Activated B cell treated with CpG ODN at 0.5 μM for 24 hours (primary cell): ENCODE results near the gene MUC2. TPM values are rescaled to one million over a fixed set of nuclear protein-coding genes. Genes with fewer than 3 reads are reported as not detected.
"Not testable (repeated sequence)": the region's sequence is repeated elsewhere in the genome, so short reads cannot be mapped to it uniquely, and the experiment has no call there.

Source experiments
- ATAC-seq: fragments of 200-7000 bp; cut with Tn5 transposase; one replicate; pipeline ENCODE4 v1.10.0; 2021; ENCODE audit warnings: low read depth, mild to moderate bottlenecking, moderate library complexity
- CTCF ChIA-PET: fragments of 350-600 bp; sonication (Branson Sonifier 250); formaldehyde crosslinking; loops from one replicate; lab custom pipeline; 2021; ENCODE audit warnings: antibody characterized with exemption; lab: Charles Lee
- POLR2A ChIA-PET: fragments of 350-600 bp; sonication (Branson Sonifier 250); formaldehyde crosslinking; loops from one replicate; lab custom pipeline; 2021; ENCODE audit warnings: antibody characterized with exemption; lab: Charles Lee
- DNase-seq: peaks from one replicate; pipeline ENCODE4 v3.0.0; 2022
- H3K27ac Mint-ChIP-seq: one replicate; pipeline ENCODE4 v1.8.0; 2020; ENCODE audit warnings: mixed read lengths
- H3K27me3 Mint-ChIP-seq: one replicate; pipeline ENCODE4 v1.8.0; 2021; ENCODE audit warnings: mixed read lengths
- H3K36me3 Mint-ChIP-seq: one replicate; pipeline ENCODE4 v1.8.0; 2021; ENCODE audit warnings: low read depth, mixed read lengths
- H3K4me1 Mint-ChIP-seq: one replicate; pipeline ENCODE4 v1.8.0; 2021; ENCODE audit warnings: mixed read lengths
- H3K4me3 Mint-ChIP-seq: one replicate; pipeline ENCODE4 v1.8.0; 2020; ENCODE audit warnings: mild to moderate bottlenecking, mixed read lengths
- H3K9me3 Mint-ChIP-seq: one replicate; pipeline ENCODE4 v1.8.0; 2020; ENCODE audit warnings: mixed read lengths
- CTCF ChIP-seq: fragments of 200-600 bp; IDR thresholded peaks from one replicate; pipeline ENCODE4 v1.8.0; 2022; ENCODE audit warnings: antibody characterized with exemption, mild to moderate bottlenecking
- intact Hi-C: fragments of 100-400 bp; cut with micrococcal nuclease; formaldehyde crosslinking; loops from one replicate; pipeline ENCODE4 v1.15.1; 2024
- total RNA-seq: library from RNA; stranded (reverse); gene quantifications from 2 replicates; pipeline ENCODE4 v1.2.3, GENCODE V29; 2022

The MUC2 gene
- total RNA-seq, 1 donor from 2014 or later: not detected

- H3K4me3 Mint-ChIP-seq: no peak overlapping the region
- TF ChIP-seq CTCF: no peak
- ATAC-seq: no peak
- no peak for DNase-seq
- H3K27me3 Mint-ChIP-seq: peaks cover 3% of the 10 kb centered on the region
- no peaks in the 10 kb centered on the region for H3K9me3 Mint-ChIP-seq
- H3K27ac Mint-ChIP-seq: no peak overlapping the region
- intact Hi-C loops: loop anchor here (1.0 kb wide), 1 partner anchor 402 kb away; no protein-coding TSS in a partner anchor
- H3K4me1 Mint-ChIP-seq: no peaks in the 10 kb centered on the region
- ChIA-PET POLR2A (no interaction called here), CTCF (no interaction called here)
- H3K36me3 Mint-ChIP-seq: no peaks in the 10 kb centered on the region
Measured at GRCh38 chr11:1113405-1114201, 38.9 kb downstream of the MUC2 start.

DNA sequence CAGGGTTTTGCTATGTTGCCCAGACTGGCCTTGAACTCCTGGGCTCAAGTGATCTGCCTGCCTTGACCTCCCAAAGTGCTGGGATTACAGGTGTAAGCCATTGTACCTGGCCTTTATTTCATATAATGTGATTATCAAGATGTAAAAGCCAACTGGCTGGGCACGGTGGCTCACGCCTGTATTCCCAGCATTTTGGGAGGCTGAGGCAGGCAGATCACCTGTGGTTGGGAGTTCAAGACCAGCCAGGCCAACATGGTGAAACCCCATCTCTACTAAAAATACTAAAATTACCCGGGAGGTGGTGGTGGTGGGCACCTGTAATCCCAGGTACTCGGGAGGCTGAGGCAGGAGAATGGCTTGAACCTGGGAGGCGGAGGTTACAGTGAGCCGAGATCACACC lies 40.6 kb downstream of the MUC2 start:
- CTCF ChIA-PET: interaction anchor here (1.2 kb wide), 1 partner anchor 459 kb away, joined by 4 read pairs; no protein-coding TSS in a partner anchor
- ATAC-seq, H3K4me1 Mint-ChIP-seq, H3K9me3 Mint-ChIP-seq, H3K36me3 Mint-ChIP-seq, H3K27me3 Mint-ChIP-seq, H3K4me3 Mint-ChIP-seq, intact Hi-C loops, H3K27ac Mint-ChIP-seq, POLR2A ChIA-PET, DNase-seq: not testable (repeated sequence)

GRCh38 chr11:1116104-1116503 lies 41.4 kb downstream of the MUC2 start:
- H3K27me3 Mint-ChIP-seq: peaks cover 8% of the 10 kb centered on the region
- no peak for DNase-seq

DNA sequence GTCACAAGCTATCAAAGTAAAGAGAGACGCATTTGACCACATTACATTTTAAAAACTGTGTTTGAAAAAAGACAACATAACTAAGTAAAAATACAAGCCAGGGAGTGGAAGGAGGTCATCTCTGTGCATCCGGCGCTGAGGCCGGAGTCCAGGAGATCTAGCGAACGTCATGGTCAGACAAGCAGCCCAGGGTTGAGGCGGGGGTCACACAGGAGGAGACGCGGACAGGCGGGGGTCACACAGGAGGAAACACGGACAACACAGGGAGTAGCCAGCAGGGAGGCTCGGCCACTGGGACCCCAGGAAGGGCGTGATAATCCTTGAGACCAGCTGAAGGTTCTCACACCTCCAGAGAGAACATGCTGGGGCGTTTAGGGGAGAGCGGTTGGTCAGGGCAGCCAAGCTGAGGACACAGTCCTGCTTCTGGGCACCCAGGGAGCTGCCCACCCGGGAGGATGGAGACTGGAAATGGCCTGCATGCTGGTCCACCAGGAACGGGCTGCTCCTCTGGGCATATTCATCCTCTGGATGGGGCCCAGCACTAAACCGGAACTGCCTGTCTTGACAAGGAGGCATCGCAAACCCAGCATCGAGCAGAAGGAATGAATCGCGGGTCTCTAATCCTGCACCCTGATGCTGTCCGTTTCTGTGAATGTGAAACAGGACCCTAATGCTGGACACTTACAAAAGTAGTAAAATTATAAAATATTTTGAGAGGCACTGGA lies 42.2 kb downstream of the MUC2 start:
- no peak overlapping the region for H3K27ac Mint-ChIP-seq
- no peaks in the 10 kb centered on the region for H3K9me3 Mint-ChIP-seq
- intact Hi-C loops: no loop called here
- no peaks in the 10 kb centered on the region for H3K36me3 Mint-ChIP-seq
- peaks cover 8% of the 10 kb centered on the region for H3K27me3 Mint-ChIP-seq
- ATAC-seq (no peak), DNase-seq (no peak)
- POLR2A ChIA-PET: interaction anchor here (0.6 kb wide), 1 partner anchor 267 kb away, joined by 7 read pairs; no protein-coding TSS in a partner anchor
- no peaks in the 10 kb centered on the region for H3K4me1 Mint-ChIP-seq
- TF ChIP-seq CTCF: no peak
- H3K4me3 Mint-ChIP-seq: no peak overlapping the region
- CTCF ChIA-PET: no interaction called here

More at GRCh38 chr11:1116104-1116503, 41.4 kb downstream of the MUC2 start:
- no peak for TF ChIP-seq CTCF
- H3K4me3 Mint-ChIP-seq: no peak overlapping the region
- no peak overlapping the region for H3K27ac Mint-ChIP-seq
- no peak for ATAC-seq
- H3K4me1 Mint-ChIP-seq: no peaks in the 10 kb centered on the region
- CTCF ChIA-PET: interaction anchor here (1.2 kb wide), 1 partner anchor 459 kb away, joined by 4 read pairs; no protein-coding TSS in a partner anchor
- H3K36me3 Mint-ChIP-seq: no peaks in the 10 kb centered on the region
- POLR2A ChIA-PET: no interaction called here
- intact Hi-C loops: no loop called here
- no peaks in the 10 kb centered on the region for H3K9me3 Mint-ChIP-seq

DNA sequence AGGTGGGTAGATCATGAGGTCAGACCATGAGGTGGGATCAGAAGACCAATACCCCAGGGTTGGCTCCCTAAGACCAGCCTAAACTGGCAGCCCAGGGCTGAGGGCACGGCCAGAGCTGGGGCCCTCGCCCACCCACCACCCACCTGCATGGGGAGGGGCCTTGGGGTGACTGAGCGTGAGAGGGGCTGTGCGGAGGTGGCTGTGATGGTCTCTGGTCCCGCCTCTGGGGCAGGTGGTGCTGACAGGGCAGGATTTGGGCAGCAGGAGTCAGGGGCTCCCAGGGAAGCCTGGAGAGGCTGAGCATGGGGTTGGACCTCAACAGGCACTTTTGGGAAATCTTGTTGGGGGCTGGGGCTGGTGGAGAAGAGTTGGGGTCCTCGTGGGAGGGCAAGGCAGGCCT lies 43.3 kb downstream of the MUC2 start:
- Mint-ChIP-seq H3K9me3 (no peaks in the 10 kb centered on the region), H3K36me3 (no peaks in the 10 kb centered on the region), H3K27ac (no peak overlapping the region), H3K4me1 (no peaks in the 10 kb centered on the region), H3K27me3 (peaks cover 8% of the 10 kb centered on the region), H3K4me3 (no peak overlapping the region)
- peak; percentile 3 for DNase-seq
- CTCF ChIA-PET: no interaction called here
- ATAC-seq: no peak
- POLR2A ChIA-PET: no interaction called here
- TF ChIP-seq CTCF: no peak
- intact Hi-C loops: no loop called here
